CD1c-positive myeloid dendritic cell (primary cell): ENCODE results near the gene SUZ12.
"Not testable (repeated sequence)": the region's sequence is repeated elsewhere in the genome, so short reads cannot be mapped to it uniquely, and the experiment has no call there.

Experiments
- DNase-seq: peaks from one replicate; pipeline ENCODE4 v3.0.0-alpha.2; 2016; ENCODE audit errors: extremely low spot score

SUZ12 gene

DNA sequence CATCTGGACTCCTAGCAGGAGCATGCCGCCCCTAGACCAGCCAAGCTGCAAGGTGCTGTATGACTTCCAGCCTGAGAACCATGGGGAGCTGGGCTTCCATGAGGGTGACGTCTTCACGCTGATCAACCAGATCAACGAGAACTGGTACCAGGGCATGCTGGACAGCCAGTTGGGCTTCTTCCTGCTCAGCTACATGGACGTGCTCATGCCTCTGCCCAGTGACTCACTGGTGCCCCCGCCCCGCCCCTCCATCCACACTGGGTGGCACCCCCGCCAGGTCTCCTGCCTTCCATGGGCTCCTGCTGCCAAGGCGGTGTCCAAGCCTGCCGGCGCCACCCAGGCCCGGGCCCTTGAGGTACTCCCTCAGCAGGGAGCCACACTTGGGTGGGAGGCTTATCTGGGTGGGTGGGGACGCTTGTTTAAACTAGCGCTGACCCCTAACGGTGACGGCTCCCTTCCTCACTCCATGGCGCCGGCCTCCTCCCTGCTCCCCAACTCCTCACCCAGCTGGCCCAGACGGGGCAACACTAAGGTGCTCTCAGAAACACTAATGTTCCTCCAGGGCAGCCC is 104.6 kb downstream of the SUZ12 start:
- not testable (repeated sequence) for DNase-seq

DNA sequence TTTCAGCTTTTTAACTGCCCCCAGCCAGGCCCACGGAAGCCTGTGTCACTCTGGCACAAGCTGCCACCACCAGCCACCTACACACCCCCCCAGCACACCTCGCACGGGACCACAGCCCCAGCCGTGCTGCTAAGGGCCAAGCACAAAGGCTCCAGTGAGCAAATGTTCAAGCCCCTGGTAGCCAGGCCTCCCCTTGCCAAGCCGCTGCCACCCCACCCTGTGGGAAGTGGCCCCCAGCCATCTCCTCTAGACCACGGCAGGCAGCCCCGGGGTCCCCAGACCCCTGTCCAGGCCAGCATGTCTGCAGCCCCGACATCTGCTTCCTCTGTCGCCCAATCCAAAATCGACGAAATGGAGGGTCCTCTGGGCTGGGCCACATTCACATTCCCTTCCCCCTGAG is 105.5 kb downstream of the SUZ12 start:
- DNase-seq: not testable (repeated sequence)

DNA sequence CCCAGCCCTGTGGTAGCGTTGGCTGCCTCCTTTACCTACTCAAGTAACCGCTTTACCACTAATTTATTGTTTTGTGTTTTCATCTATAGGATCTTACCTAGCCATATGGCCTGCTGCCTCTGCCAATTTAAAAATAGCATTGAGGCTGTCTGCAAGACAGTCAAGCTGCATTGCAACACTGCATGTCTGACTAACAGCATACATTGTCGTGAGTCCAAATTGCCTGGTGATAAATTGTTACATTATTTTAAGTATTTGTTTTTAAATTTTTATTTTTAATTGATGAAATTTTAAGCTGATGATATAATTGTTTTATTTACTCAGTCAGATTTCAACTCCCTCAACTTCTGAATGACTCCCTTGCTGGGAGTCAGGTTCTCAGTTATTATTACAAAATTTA is 108.8 kb downstream of the SUZ12 start:
- not testable (repeated sequence) for DNase-seq

DNA sequence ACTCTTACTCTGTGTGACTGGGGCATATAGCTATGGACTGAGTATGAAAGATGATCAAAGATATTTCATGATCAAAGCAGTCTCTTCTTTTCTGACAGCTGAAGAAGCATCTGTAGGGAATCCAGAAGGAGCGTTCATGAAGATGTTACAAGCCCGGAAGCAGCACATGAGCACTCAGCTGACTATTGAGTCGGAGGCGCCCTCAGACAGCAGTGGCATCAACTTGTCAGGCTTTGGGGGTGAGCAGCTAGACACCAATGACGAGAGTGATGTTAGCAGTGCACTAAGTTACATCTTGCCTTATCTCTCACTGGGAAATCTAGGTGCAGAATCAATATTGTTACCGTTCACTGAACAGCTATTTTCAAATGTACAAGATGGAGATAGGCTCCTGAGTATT is 110.9 kb downstream of the SUZ12 start:
- not testable (repeated sequence) for DNase-seq
